CD14-positive monocyte (primary cell): ENCODE results near the gene CALR. TPM values are rescaled to one million over a fixed set of nuclear protein-coding genes. Genes with fewer than 3 reads are reported as not detected.
A peak's percentile ranks its signal among the peaks of the same experiment; 100 is the strongest.

Experiments
- DNase-seq, 3 donors: peaks; one replicate each; pipeline ENCODE4 v3.0.0-alpha.2; 2011 to 2022
- H2AFZ ChIP-seq: 2 replicates; pipeline ENCODE4 v1.6.0; 2012; ENCODE audit warnings: mild to moderate bottlenecking, low read depth, low read length, inconsistent platforms; ENCODE audit not compliant: insufficient read depth, poor library complexity, severe bottlenecking
- H3K27ac ChIP-seq, 2 donors: 1 replicate in 1 of 2; 2 replicates in 1 of 2; pipeline ENCODE4 v1.5.1; 2012 to 2013; ENCODE audit warnings: low read length in 2 of 2, control low read depth in 1 of 2, inconsistent platforms in 1 of 2, low read depth in 1 of 2, mild to moderate bottlenecking in 1 of 2
- H3K27me3 ChIP-seq, 2 donors: one replicate each; pipeline versions ENCODE4 v1.6.0 to v1.6.1; 2011 to 2013; ENCODE audit warnings: low read length in 2 of 2; ENCODE audit not compliant: control insufficient read depth in 2 of 2, insufficient read depth in 2 of 2
- H3K36me3 ChIP-seq, 2 donors: replicated peaks in 1 of 2; 1 replicate in 1 of 2; 2 replicates in 1 of 2; pipeline versions ENCODE4 v1.5.1 to v1.6.1; 2012 to 2013; ENCODE audit warnings: low read length in 2 of 2, control low read depth in 1 of 2, inconsistent platforms in 1 of 2, mild to moderate bottlenecking in 1 of 2; ENCODE audit not compliant: insufficient read depth in 2 of 2, control insufficient read depth in 1 of 2
- H3K4me1 ChIP-seq, 2 donors: 1 replicate in 1 of 2; 2 replicates in 1 of 2; pipeline versions ENCODE4 v1.5.1 to v1.6.1; 2012 to 2013; ENCODE audit warnings: low read length in 2 of 2, control low read depth in 1 of 2, inconsistent platforms in 1 of 2, mild to moderate bottlenecking in 1 of 2, moderate library complexity in 1 of 2; ENCODE audit not compliant: insufficient read depth in 2 of 2, control insufficient read depth in 1 of 2
- H3K4me2 ChIP-seq: replicated peaks from 2 replicates; pipeline ENCODE3; 2012; ENCODE audit warnings: low read length, moderate library complexity, mild to moderate bottlenecking; ENCODE audit not compliant: poor library complexity, severe bottlenecking; ENCODE audit errors: extremely low read depth
- H3K4me3 ChIP-seq, 3 experiments: fragments of 200-600 bp in 1 of 3; sonication (generic) in 1 of 3; replicated peaks in 1 of 3; 1 replicate in 2 of 3; 2 replicates in 1 of 3; pipeline ENCODE4 v1.5.1; 2011 to 2013; ENCODE audit warnings: low read length in 3 of 3, mild to moderate bottlenecking in 3 of 3, control low read depth in 2 of 3, low read depth in 2 of 3, inconsistent platforms in 1 of 3, moderate library complexity in 1 of 3
- H3K79me2 ChIP-seq: 2 replicates; pipeline ENCODE4 v1.6.0; 2012; ENCODE audit warnings: mild to moderate bottlenecking, control low read depth, inconsistent platforms, low read length, moderate library complexity; ENCODE audit not compliant: insufficient read depth
- H3K9ac ChIP-seq: 2 replicates; pipeline ENCODE4 v1.6.0; 2017; ENCODE audit warnings: low read length, mild to moderate bottlenecking; ENCODE audit not compliant: insufficient read depth, poor library complexity, severe bottlenecking
- H3K9me3 ChIP-seq, 2 donors: replicated peaks in 1 of 2; 1 replicate in 1 of 2; 2 replicates in 1 of 2; pipeline versions ENCODE4 v1.5.1 to v1.6.1; 2012 to 2013; ENCODE audit warnings: low read length in 2 of 2, control low read depth in 1 of 2; ENCODE audit not compliant: control insufficient read depth in 1 of 2, insufficient read depth in 1 of 2
- H4K20me1 ChIP-seq: 2 replicates; pipeline ENCODE4 v1.6.0; 2012; ENCODE audit warnings: mild to moderate bottlenecking, low read length, control low read depth, moderate library complexity; ENCODE audit not compliant: insufficient read depth
- H3K27ac Mint-ChIP-seq, 7 donors: one replicate each; pipeline ENCODE4 v1.8.0; 2020; ENCODE audit warnings: mild to moderate bottlenecking in 7 of 7, mixed read lengths in 7 of 7, moderate library complexity in 6 of 7, inconsistent platforms in 2 of 7
- H3K27me3 Mint-ChIP-seq, 3 donors: one replicate each; pipeline ENCODE4 v1.8.0; 2021 to 2022; ENCODE audit warnings: low read depth in 3 of 3, mild to moderate bottlenecking in 3 of 3, mixed read lengths in 3 of 3, moderate library complexity in 3 of 3, inconsistent platforms in 1 of 3
- H3K36me3 Mint-ChIP-seq, 2 donors: one replicate each; pipeline ENCODE4 v1.8.0; 2020; ENCODE audit warnings: mixed read lengths in 2 of 2, inconsistent platforms in 1 of 2, mild to moderate bottlenecking in 1 of 2
- H3K4me1 Mint-ChIP-seq: one replicate; pipeline ENCODE4 v1.8.0; 2020; ENCODE audit warnings: mild to moderate bottlenecking, mixed read lengths
- H3K4me3 Mint-ChIP-seq, 2 donors: one replicate each; pipeline ENCODE4 v1.8.0; 2020; ENCODE audit warnings: mild to moderate bottlenecking in 2 of 2, mixed read lengths in 2 of 2, moderate library complexity in 1 of 2
- H3K9me3 Mint-ChIP-seq, 7 donors: one replicate each; pipeline ENCODE4 v1.8.0; 2020 to 2022; ENCODE audit warnings: mixed read lengths in 7 of 7, mild to moderate bottlenecking in 6 of 7, moderate library complexity in 6 of 7, inconsistent platforms in 2 of 7
- CTCF ChIP-seq: fragments of 200-600 bp; IDR thresholded peaks from one replicate; pipeline ENCODE4 v1.8.0; 2022; ENCODE audit warnings: antibody characterized with exemption, mild to moderate bottlenecking
- WGBS: methylation state at CpG from one replicate; pipeline ENCODE4 v1.1.5; 2013; ENCODE audit warnings: missing lambda C conversion rate; ENCODE audit not compliant: insufficient coverage; 5-methylcytosine and 5-hydroxymethylcytosine counted together
- intact Hi-C, 2 donors: fragments of 100-400 bp; cut with micrococcal nuclease; formaldehyde crosslinking; loops; one replicate each; pipeline versions ENCODE4 v1.15.0 to v1.15.1; 2023
- polyA plus RNA-seq, 3 donors: library from polyadenylated mRNA; depleted of rRNA in 1 of 3; unstranded in 2 of 3; stranded (reverse) in 1 of 3; fragments of 300-500 nt in 2 of 3; fragments of >200 nt in 1 of 3; fragmentation: Illumina TruSeq in 2 of 3; gene quantifications; 1 replicate in 2 of 3; 2 replicates in 1 of 3; pipeline ENCODE4 v1.2.3, GENCODE V29; 2012 to 2021

The CALR gene
- polyA plus RNA-seq, 3 donors: 109 to 441 (median 133) TPM

DNA sequence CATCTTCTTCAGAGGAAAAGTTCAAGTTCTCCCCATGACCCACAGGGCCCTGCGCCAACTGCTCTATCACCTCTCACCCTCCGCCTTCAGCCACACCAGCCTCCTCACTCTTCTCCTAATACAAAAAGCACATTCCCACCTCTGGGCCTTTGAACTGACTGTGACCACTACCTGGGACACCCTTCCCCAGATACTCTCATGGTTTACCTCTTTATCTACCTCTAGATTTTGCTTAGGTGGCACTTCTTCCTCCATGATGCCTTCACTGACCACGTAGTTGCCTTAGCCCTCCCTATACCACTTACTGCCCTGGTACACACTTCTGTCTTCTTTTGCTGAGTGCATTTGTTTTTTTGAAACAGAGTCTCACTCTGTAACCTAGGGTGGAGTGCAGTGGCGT is 15.4 kb upstream of the CALR start:
- WGBS: 100% methylated on average over 2 of the region's 4 CpGs
- H3K4me3 ChIP-seq: no peak overlapping the region
- Mint-ChIP-seq H3K36me3 (peaks cover 41 to 65% of the 10 kb centered on the region in 2 donors), H3K4me1 (peaks cover 11% of the 10 kb centered on the region), H3K4me3 (no peak overlapping the region), H3K27ac (peak overlapping the region in 3 of 7 donors; percentile 28 to 57 (median 40)), H3K9me3 (peaks cover 0 to 4% (median 0%) of the 10 kb centered on the region in 7 donors), H3K27me3 (peaks cover 0 to 3% (median 0%) of the 10 kb centered on the region in 3 donors)
- H3K36me3 ChIP-seq: peaks cover 46 to 59% of the 10 kb centered on the region in 2 donors
- DNase-seq: no peak
- H3K27me3 ChIP-seq: no peaks in the 10 kb centered on the region
- intact Hi-C loops: no loop called here
- no peaks in the 10 kb centered on the region for H3K9me3 ChIP-seq
- no peak overlapping the region for H3K4me2 ChIP-seq
- no peak overlapping the region for H3K27ac ChIP-seq
- peaks cover 10 to 14% of the 10 kb centered on the region in 2 donors for H3K4me1 ChIP-seq
- no peak overlapping the region for H2AFZ ChIP-seq
- TF ChIP-seq CTCF: no peak
- no peaks in the 10 kb centered on the region for H4K20me1 ChIP-seq
- no peaks in the 10 kb centered on the region for H3K79me2 ChIP-seq
- no peak overlapping the region for H3K9ac ChIP-seq

- Histone ChIP-seq H3K4me3 (no peak overlapping the region), H3K27ac (no peak overlapping the region), H3K4me1 (no peaks in the 10 kb centered on the region), H3K9ac (no peak overlapping the region), H3K4me2 (no peak overlapping the region), H3K27me3 (no peaks in the 10 kb centered on the region), H3K36me3 (peaks cover 61 to 78% of the 10 kb centered on the region in 2 donors), H2AFZ (no peak overlapping the region), H3K79me2 (peaks cover 2% of the 10 kb centered on the region), H3K9me3 (no peaks in the 10 kb centered on the region), H4K20me1 (no peaks in the 10 kb centered on the region)
- WGBS: 98% methylated on average over 17 of the region's 29 CpGs
- Mint-ChIP-seq H3K27me3 (peaks cover 0 to 3% (median 0%) of the 10 kb centered on the region in 3 donors), H3K4me3 (no peak overlapping the region), H3K4me1 (no peaks in the 10 kb centered on the region), H3K36me3 (peaks cover 57 to 82% of the 10 kb centered on the region in 2 donors), H3K27ac (no peak overlapping the region), H3K9me3 (peaks cover 0 to 2% (median 0%) of the 10 kb centered on the region in 7 donors)
- no peak for DNase-seq
- TF ChIP-seq CTCF: no peak
- intact Hi-C loops: no loop called here
Observed at GRCh38 chr19:12924621-12925310, 13.6 kb upstream of the CALR start.
